Lower lobe of right lung (tissue), 2 donors: ENCODE data around the gene EIPR1. TPM values are rescaled to one million over a fixed set of nuclear protein-coding genes. Genes with fewer than 3 reads are reported as not detected.

Source experiments
- ATAC-seq, 2 donors: fragments of 200-7000 bp; cut with Tn5 transposase; one replicate each; pipeline ENCODE4 v1.9.1; 2020 to 2022; ENCODE audit warnings: mild to moderate bottlenecking in 2 of 2, moderate library complexity in 2 of 2
- DNase-seq: peaks from one replicate; pipeline ENCODE4 v3.0.0-alpha.2; 2020
- H3K27ac ChIP-seq: fragments of 200-600 bp; one replicate; pipeline ENCODE4 v1.8.0; 2022
- H3K27me3 ChIP-seq: fragments of 200-600 bp; one replicate; pipeline ENCODE4 v1.8.0; 2022; ENCODE audit warnings: low read depth
- H3K36me3 ChIP-seq: fragments of 200-600 bp; one replicate; pipeline ENCODE4 v1.8.0; 2022; ENCODE audit warnings: mild to moderate bottlenecking
- H3K4me1 ChIP-seq: fragments of 200-600 bp; one replicate; pipeline ENCODE4 v1.8.0; 2022
- H3K4me3 ChIP-seq: fragments of 200-600 bp; one replicate; pipeline ENCODE4 v1.8.0; 2022; ENCODE audit warnings: mild to moderate bottlenecking
- H3K9me3 ChIP-seq: fragments of 200-600 bp; one replicate; pipeline ENCODE4 v1.8.0; 2022
- intact Hi-C: fragments of 100-400 bp; cut with DNase I; formaldehyde crosslinking; loops from one replicate; pipeline ENCODE4 v1.11.0; 2022
- total RNA-seq: library from RNA; stranded (reverse); fragmentation: NEBNext Ultra II Directional; extraction: Animal tissue kit (Norgen Biotek cat#: 25700); gene quantifications from one replicate; pipeline ENCODE4 v1.2.1, GENCODE V29; 2021
- TF ChIP-seq, protein P1 (sequence below): fragments of 200-600 bp; IDR thresholded peaks from one replicate; pipeline ENCODE4 v1.8.0; 2022; ENCODE audit warnings: antibody characterized with exemption, mild to moderate bottlenecking
- donor health status: DM: no; HTN: yes; CAD: no; lungs with severe emphysema.

EIPR1 gene
- total RNA-seq, 1 donor from 2014 or later = 14.9 TPM

DNA sequence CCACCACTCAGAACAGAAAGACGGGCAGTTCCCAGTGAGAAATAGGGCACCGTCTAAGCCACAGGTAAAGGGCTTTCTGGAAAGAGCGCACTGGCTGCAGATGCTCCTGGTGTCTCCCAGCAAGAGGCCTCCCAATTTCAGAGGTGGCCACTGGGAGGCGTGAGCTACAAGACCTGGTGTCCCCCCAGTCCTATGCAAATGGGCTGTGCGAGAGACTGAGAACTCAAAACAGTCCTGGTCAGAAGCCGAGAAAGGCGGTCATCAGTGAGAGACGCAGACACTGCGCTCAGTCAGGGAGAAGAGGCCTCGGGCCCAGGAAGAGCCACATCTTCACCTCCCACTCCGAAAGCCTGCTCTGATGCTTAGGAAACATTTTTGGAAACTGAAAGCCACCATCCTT is 179.5 kb downstream of the EIPR1 start:
- Histone ChIP-seq H3K4me1 (peaks cover under 1% of the 10 kb centered on the region), H3K9me3 (no peaks in the 10 kb centered on the region), H3K27ac (no peak overlapping the region), H3K27me3 (no peaks in the 10 kb centered on the region), H3K4me3 (no peak overlapping the region), H3K36me3 (peaks cover 14% of the 10 kb centered on the region)
- DNase-seq (no peak), ATAC-seq (no peak)
- TF ChIP-seq, protein P1, sequence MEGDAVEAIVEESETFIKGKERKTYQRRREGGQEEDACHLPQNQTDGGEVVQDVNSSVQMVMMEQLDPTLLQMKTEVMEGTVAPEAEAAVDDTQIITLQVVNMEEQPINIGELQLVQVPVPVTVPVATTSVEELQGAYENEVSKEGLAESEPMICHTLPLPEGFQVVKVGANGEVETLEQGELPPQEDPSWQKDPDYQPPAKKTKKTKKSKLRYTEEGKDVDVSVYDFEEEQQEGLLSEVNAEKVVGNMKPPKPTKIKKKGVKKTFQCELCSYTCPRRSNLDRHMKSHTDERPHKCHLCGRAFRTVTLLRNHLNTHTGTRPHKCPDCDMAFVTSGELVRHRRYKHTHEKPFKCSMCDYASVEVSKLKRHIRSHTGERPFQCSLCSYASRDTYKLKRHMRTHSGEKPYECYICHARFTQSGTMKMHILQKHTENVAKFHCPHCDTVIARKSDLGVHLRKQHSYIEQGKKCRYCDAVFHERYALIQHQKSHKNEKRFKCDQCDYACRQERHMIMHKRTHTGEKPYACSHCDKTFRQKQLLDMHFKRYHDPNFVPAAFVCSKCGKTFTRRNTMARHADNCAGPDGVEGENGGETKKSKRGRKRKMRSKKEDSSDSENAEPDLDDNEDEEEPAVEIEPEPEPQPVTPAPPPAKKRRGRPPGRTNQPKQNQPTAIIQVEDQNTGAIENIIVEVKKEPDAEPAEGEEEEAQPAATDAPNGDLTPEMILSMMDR = no peak
- intact Hi-C loops = no loop called here

GRCh38 chr2:3197308-3197707 is 180.3 kb downstream of the EIPR1 start:
- ATAC-seq = no peak
- no peak for DNase-seq
- H3K4me1 ChIP-seq = peaks cover 4% of the 10 kb centered on the region
- H3K36me3 ChIP-seq = peaks cover 22% of the 10 kb centered on the region
- no peak overlapping the region for H3K4me3 ChIP-seq
- no peaks in the 10 kb centered on the region for H3K9me3 ChIP-seq
- intact Hi-C loops = no loop called here
- H3K27ac ChIP-seq = no peak overlapping the region
- TF ChIP-seq, protein P1 = no peak
- H3K27me3 ChIP-seq = no peaks in the 10 kb centered on the region

GRCh38 chr2:3196716-3197115 is 180.9 kb downstream of the EIPR1 start:
- peaks cover 27% of the 10 kb centered on the region for H3K36me3 ChIP-seq
- DNase-seq = no peak
- H3K27ac ChIP-seq = no peak overlapping the region
- ATAC-seq = no peak
- H3K9me3 ChIP-seq = no peaks in the 10 kb centered on the region
- intact Hi-C loops = no loop called here
- H3K4me3 ChIP-seq = no peak overlapping the region
- no peaks in the 10 kb centered on the region for H3K27me3 ChIP-seq
- TF ChIP-seq, protein P1 = no peak
- H3K4me1 ChIP-seq = peaks cover 4% of the 10 kb centered on the region

- intact Hi-C loops = no loop called here
Measured at GRCh38 chr2:3195641-3196476, 181.8 kb downstream of the EIPR1 start.

GRCh38 chr2:3194828-3195227 is 182.8 kb downstream of the EIPR1 start:
- Histone ChIP-seq H3K27ac (no peak overlapping the region), H3K9me3 (no peaks in the 10 kb centered on the region), H3K4me1 (peaks cover 4% of the 10 kb centered on the region), H3K36me3 (peaks cover 28% of the 10 kb centered on the region), H3K4me3 (no peak overlapping the region), H3K27me3 (no peaks in the 10 kb centered on the region)
- no peak for DNase-seq
- no peak for ATAC-seq
- intact Hi-C loops = no loop called here
- TF ChIP-seq, protein P1 = no peak

More at GRCh38 chr2:3195641-3196476, 181.8 kb downstream of the EIPR1 start:
- no peaks in the 10 kb centered on the region for H3K9me3 ChIP-seq
- peaks cover 4% of the 10 kb centered on the region for H3K4me1 ChIP-seq
- TF ChIP-seq, protein P1 = no peak
- peaks cover 27% of the 10 kb centered on the region for H3K36me3 ChIP-seq
- peak in 1 of 2 donors; percentile 51 for ATAC-seq
- H3K27me3 ChIP-seq = no peaks in the 10 kb centered on the region
- DNase-seq = no peak
- H3K27ac ChIP-seq = no peak overlapping the region
- no peak overlapping the region for H3K4me3 ChIP-seq
